ENCODE measurements around the gene TRAF3.

- TF ChIP-seq CTCF (IDR thresholded peaks at IDR 0.05; ENCODE audit: low read length) (no peak), EZH2 (IDR thresholded peaks at IDR 0.05; ENCODE audit: borderline replicate concordance, low read length) (no peak)
Measured at GRCh38 chr14:102863381-102863780, 86.1 kb downstream of the TRAF3 start.

Measured in OCI-LY1 (cell line).